Measurements from ENCODE around the gene SDHAF2.
"Not testable (repeated sequence)": the region's sequence is repeated elsewhere in the genome, so short reads cannot be mapped to it uniquely, and the experiment has no call there.

Gene SDHAF2

GRCh38 chr11:61429691-61430582, at the start of gene SDHAF2, which contains the start of gene CPSF7:
SDHAF2 (plus strand) TSS chr11:61430124; CDS start chr11:61430147, 23 bp downstream.
CPSF7 (minus strand) TSS chr11:61429975; CDS start chr11:61429235, 740 bp downstream.
- DNase-seq, result peak; percentile 80 to 94

GRCh38 chr11:61380884-61381283, 49.0 kb upstream of the SDHAF2 start:
- no peak for DNase-seq

- DNase-seq, result not testable (repeated sequence)
Measured at GRCh38 chr11:61383859-61384258, 46.1 kb upstream of the SDHAF2 start.

- no peak for DNase-seq
Measured at GRCh38 chr11:61384271-61385242, 45.4 kb upstream of the SDHAF2 start.

GRCh38 chr11:61390161-61390560, 39.8 kb upstream of the SDHAF2 start:
- no peak for DNase-seq

- DNase-seq, result peak in 1 of 2 experiments; percentile 34
Measured at GRCh38 chr11:61392981-61393595, 36.8 kb upstream of the SDHAF2 start.

GRCh38 chr11:61401173-61401572, 28.8 kb upstream of the SDHAF2 start:
- no peak for DNase-seq

- DNase-seq, result no peak
Measured at GRCh38 chr11:61401573-61401972, 28.4 kb upstream of the SDHAF2 start.

GRCh38 chr11:61403658-61404057, 26.3 kb upstream of the SDHAF2 start:
- DNase-seq, result no peak

- no peak for DNase-seq
Measured at GRCh38 chr11:61404103-61404502, 25.8 kb upstream of the SDHAF2 start.

- DNase-seq, result no peak
Measured at GRCh38 chr11:61404641-61405040, 25.3 kb upstream of the SDHAF2 start.

GRCh38 chr11:61406067-61406466, 23.9 kb upstream of the SDHAF2 start:
- DNase-seq, result no peak

GRCh38 chr11:61406991-61407728, 22.8 kb upstream of the SDHAF2 start:
- no peak for DNase-seq

GRCh38 chr11:61411589-61411988, 18.3 kb upstream of the SDHAF2 start:
- DNase-seq, result no peak

- DNase-seq, result no peak
Measured at GRCh38 chr11:61413496-61413895, 16.4 kb upstream of the SDHAF2 start.

- no peak for DNase-seq
Measured at GRCh38 chr11:61414547-61414946, 15.4 kb upstream of the SDHAF2 start.

GRCh38 chr11:61415381-61415780, 14.5 kb upstream of the SDHAF2 start:
- no peak for DNase-seq

- no peak for DNase-seq
Measured at GRCh38 chr11:61416941-61417340, 13.0 kb upstream of the SDHAF2 start.

GRCh38 chr11:61417670-61418069, 12.3 kb upstream of the SDHAF2 start:
- peak in 1 of 2 experiments; percentile 7 for DNase-seq

GRCh38 chr11:61418136-61418535, 11.8 kb upstream of the SDHAF2 start:
- no peak for DNase-seq

GRCh38 chr11:61422226-61422625, 7.7 kb upstream of the SDHAF2 start:
- no peak for DNase-seq
